Gastrocnemius medialis (tissue), 4 donors: ENCODE measurements around the gene CLIP3. TPM values are rescaled to one million over a fixed set of nuclear protein-coding genes. Genes with fewer than 3 reads are reported as not detected.

Source experiments
- ATAC-seq, 2 donors: fragments of 150-250 bp; one replicate each; pipeline ENCODE4 v1.9.1; 2016
- DNase-seq, 2 donors: peaks; one replicate each; pipeline ENCODE4 v3.0.0-alpha.2; 2019
- H3K27ac ChIP-seq, 4 donors: fragments of 200-600 bp; sonication (generic); 1 replicate in 1 of 4; 2 replicates in 3 of 4; pipeline ENCODE4 v1.5.1; 2016 to 2018; ENCODE audit warnings: mild to moderate bottlenecking in 2 of 4, moderate library complexity in 1 of 4
- H3K27me3 ChIP-seq, 3 donors: fragments of 200-600 bp; sonication (generic) in 2 of 3; 1 replicate in 1 of 3; 2 replicates in 2 of 3; pipeline versions ENCODE4 v1.5.1 to v1.6.0; 2016 to 2019; ENCODE audit warnings: mild to moderate bottlenecking in 1 of 3, moderate library complexity in 1 of 3
- H3K36me3 ChIP-seq, 2 donors: fragments of 200-600 bp; sonication (generic) in 1 of 2; one replicate each; pipeline ENCODE4 v1.5.1; 2017 to 2018
- H3K4me1 ChIP-seq, 2 donors: fragments of 200-600 bp; sonication (generic) in 1 of 2; one replicate each; pipeline ENCODE4 v1.5.1; 2016 to 2017; ENCODE audit warnings: mild to moderate bottlenecking in 2 of 2
- H3K4me3 ChIP-seq, 4 donors: fragments of 200-600 bp; sonication (generic) in 3 of 4; 1 replicate in 1 of 4; 2 replicates in 3 of 4; pipeline ENCODE4 v1.5.1; 2016 to 2019; ENCODE audit warnings: mild to moderate bottlenecking in 2 of 4
- H3K9me3 ChIP-seq, 3 donors: fragments of 200-600 bp; sonication (generic) in 2 of 3; 1 replicate in 1 of 3; 2 replicates in 2 of 3; pipeline ENCODE4 v1.5.1; 2016 to 2019
- POLR2A ChIP-seq, 2 donors: fragments of 450-650 bp; IDR thresholded peaks; one replicate each; pipeline ENCODE4 v1.6.1; 2017; ENCODE audit warnings: antibody characterized with exemption in 2 of 2, mild to moderate bottlenecking in 2 of 2, moderate library complexity in 2 of 2
- in situ Hi-C, 4 donors: fragments of 200-750 bp; cut with MboI; loops; one replicate each; pipeline versions ENCODE4 v1.15.0 to v1.8.0; 2017; ENCODE audit warnings: low sequenced_read_pairs in 4 of 4
- intact Hi-C: fragments of 100-400 bp; cut with DNase I; formaldehyde crosslinking; loops from one replicate; pipeline ENCODE4 v1.15.1; 2023; ENCODE audit warnings: low total_unique reads
- total RNA-seq, 4 donors: library from RNA; depleted of rRNA; stranded (reverse); fragments of >200 nt; gene quantifications; one replicate each; pipeline versions ENCODE4 v1.1.0 to v1.2.3, GENCODE V29; 2016
- TF ChIP-seq, protein P1 (sequence below), 5 experiments: fragments of 450-650 bp in 3 of 5; fragments of 200-600 bp in 2 of 5; sonication (generic) in 2 of 5; IDR thresholded peaks in 4 of 5; conservative IDR thresholded peaks in 1 of 5; 1 replicate in 4 of 5; 2 replicates in 1 of 5; pipeline ENCODE4 v1.5.1; 2016 to 2019; ENCODE audit warnings: antibody characterized with exemption in 5 of 5, mild to moderate bottlenecking in 3 of 5, moderate library complexity in 3 of 5

CLIP3 gene
- total RNA-seq, 4 donors from 2014 or later = 0.61 to 3.2 (median 1.8) TPM

DNA sequence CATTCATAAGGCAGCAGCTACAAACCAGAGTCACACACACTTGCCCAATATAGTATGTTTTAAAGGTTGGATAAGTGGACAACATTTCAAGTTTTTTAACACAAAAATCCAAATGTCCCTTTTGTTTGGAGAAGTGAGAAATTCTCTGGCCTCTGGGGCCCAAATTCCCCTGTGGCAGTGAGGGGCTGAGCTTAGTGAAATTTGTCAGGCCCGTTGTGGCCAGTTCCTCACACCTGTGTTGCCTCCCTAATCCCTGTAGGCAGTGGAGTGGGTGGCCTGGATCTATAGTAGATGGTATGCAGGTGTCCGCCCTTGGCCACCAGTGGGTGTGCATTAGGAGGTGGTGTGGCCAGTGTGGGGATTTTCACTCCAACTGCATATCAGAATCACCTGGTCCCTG lies 28.7 kb upstream of the CLIP3 start:
- Histone ChIP-seq H3K4me1 (peaks cover 0 to 4% of the 10 kb centered on the region in 2 donors), H3K27me3 (no peaks in the 10 kb centered on the region), H3K4me3 (no peak overlapping the region), H3K36me3 (no peaks in the 10 kb centered on the region), H3K9me3 (no peaks in the 10 kb centered on the region), H3K27ac (no peak overlapping the region)
- in situ Hi-C loops = loop anchor here in 1 of 4 donors (5.0 kb wide), 1 partner anchor 111 kb away; no protein-coding TSS in a partner anchor
- DNase-seq = no peak
- intact Hi-C loops = loop anchor here (5.0 kb wide), 1 partner anchor 41 kb away; no protein-coding TSS in a partner anchor
- no peak for ATAC-seq
- TF ChIP-seq POLR2A (IDR thresholded peaks at IDR 0.05) = no peak
- TF ChIP-seq, protein P1, sequence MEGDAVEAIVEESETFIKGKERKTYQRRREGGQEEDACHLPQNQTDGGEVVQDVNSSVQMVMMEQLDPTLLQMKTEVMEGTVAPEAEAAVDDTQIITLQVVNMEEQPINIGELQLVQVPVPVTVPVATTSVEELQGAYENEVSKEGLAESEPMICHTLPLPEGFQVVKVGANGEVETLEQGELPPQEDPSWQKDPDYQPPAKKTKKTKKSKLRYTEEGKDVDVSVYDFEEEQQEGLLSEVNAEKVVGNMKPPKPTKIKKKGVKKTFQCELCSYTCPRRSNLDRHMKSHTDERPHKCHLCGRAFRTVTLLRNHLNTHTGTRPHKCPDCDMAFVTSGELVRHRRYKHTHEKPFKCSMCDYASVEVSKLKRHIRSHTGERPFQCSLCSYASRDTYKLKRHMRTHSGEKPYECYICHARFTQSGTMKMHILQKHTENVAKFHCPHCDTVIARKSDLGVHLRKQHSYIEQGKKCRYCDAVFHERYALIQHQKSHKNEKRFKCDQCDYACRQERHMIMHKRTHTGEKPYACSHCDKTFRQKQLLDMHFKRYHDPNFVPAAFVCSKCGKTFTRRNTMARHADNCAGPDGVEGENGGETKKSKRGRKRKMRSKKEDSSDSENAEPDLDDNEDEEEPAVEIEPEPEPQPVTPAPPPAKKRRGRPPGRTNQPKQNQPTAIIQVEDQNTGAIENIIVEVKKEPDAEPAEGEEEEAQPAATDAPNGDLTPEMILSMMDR (IDR thresholded peaks at IDR 0.05 in 4 of 5, conservative IDR thresholded peaks at IDR 0.05 in 1 of 5) = no peak

DNA sequence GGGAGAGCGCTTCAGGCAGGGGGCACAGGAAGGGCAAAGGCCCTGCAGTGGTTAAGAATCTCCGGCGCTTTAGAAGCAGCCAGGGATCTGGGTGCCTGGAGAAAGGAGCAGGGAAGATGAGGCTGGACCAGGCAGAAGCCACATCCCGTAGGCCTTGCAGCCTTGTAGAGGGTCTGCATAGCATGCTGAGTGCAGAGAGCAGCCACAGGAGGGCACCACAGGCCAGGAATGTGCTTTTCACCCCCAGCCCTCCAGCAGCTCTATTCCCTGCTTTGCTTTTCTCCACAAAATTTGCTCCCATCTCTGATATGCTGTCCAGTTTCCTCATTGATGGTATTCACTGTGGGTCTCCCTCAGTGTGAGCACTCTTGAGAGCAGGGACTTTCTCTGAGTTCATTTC lies 27.8 kb upstream of the CLIP3 start:
- no peak overlapping the region for H3K4me3 ChIP-seq
- no peaks in the 10 kb centered on the region for H3K27me3 ChIP-seq
- H3K36me3 ChIP-seq = no peaks in the 10 kb centered on the region
- in situ Hi-C loops (loop anchor here in 1 of 4 donors (5.0 kb wide), 1 partner anchor 112 kb away; no protein-coding TSS in a partner anchor), intact Hi-C loops (loop anchor here (1.0 to 5.0 kb wide), 2 partner anchors 42 to 109 kb away; no protein-coding TSS in a partner anchor)
- peak overlapping the region in 1 of 4 donors; percentile 45 for H3K27ac ChIP-seq
- peak; percentile 63 to 87 for ATAC-seq
- DNase-seq = peak in 1 of 2 donors; percentile 34
- no peaks in the 10 kb centered on the region for H3K9me3 ChIP-seq
- H3K4me1 ChIP-seq = peaks cover 2 to 6% of the 10 kb centered on the region in 2 donors
- TF ChIP-seq, protein P1 (IDR thresholded peaks at IDR 0.05 in 4 of 5, conservative IDR thresholded peaks at IDR 0.05 in 1 of 5) = peak; percentile 26 to 59 (median 38)
- no peak for TF ChIP-seq POLR2A (IDR thresholded peaks at IDR 0.05)

DNA sequence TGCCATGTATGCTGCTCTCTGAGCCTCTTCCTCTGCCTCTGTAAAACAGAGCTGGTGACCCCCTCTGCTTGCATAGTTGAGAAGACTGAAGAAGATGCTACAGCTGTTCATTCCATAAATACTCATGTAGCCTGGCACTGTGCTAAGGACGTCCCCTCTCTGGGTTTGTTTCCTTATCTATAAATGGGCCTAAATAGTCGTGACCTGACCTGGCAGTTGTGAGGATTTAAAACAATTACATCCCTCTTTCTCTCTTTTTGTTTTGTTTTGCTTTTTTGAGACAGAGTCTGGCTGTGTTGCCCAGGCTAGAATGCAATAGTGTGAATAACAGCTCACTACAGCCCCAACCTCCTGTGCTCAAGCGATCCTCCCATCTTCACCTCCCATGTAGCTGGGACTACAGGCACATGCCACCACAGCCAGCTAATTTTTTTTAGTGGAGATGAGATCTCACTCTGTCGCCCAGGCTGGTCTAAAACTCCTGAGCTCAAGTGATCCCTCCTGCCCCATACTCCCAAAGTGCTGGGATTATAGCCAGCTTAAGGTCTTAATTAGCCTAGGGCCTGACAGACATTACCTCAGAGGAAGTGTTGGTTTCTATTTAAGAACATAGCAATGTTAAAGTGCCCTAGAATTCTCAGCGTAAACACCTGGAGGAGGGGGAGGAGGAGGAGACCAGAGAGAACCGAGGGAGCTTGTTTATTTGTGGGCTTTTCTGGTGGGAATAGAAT lies 26.7 kb upstream of the CLIP3 start:
- Histone ChIP-seq H3K4me1 (peaks cover 8 to 10% of the 10 kb centered on the region in 2 donors), H3K9me3 (no peaks in the 10 kb centered on the region), H3K27ac (peak overlapping the region in 1 of 4 donors; percentile 45), H3K27me3 (no peaks in the 10 kb centered on the region), H3K36me3 (no peaks in the 10 kb centered on the region), H3K4me3 (no peak overlapping the region)
- intact Hi-C loops (no loop called here), in situ Hi-C loops (no loop called here)
- no peak for TF ChIP-seq POLR2A (IDR thresholded peaks at IDR 0.05)
- TF ChIP-seq, protein P1 (IDR thresholded peaks at IDR 0.05 in 4 of 5, conservative IDR thresholded peaks at IDR 0.05 in 1 of 5) = no peak
- ATAC-seq = no peak
- no peak for DNase-seq

DNA sequence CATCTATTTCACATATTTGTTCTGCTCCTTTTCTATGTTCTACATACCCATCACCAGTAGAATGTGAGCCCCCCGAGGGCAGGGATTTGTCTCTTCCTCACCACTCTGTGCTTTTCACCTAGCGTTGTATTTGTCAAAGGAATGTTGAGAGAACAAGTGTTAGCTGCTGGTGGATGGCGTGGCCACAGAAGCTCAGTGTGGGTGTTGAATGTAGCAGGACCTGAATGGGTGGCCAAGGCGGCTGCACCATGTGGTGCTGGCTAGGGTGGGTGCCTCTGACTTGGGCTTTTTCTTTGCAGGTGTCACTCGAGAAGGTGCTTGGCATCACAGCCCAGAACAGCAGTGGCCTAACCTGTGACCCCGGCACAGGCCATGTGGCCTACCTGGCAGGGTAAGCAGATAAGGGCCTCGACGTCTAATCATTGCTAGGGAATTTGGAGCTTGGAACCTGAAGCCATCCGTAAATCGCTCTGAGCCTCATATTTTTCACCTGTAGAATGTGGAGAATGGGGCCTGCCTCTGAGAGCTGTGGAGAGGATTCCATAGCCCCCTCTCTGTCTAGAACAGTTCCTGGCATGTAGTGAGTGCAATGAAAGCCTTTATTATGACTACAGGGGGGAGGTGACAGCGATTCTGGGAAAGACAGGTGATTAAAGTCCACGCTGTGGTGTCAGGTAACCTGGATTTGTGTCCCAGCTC lies 26.0 kb upstream of the CLIP3 start:
- no peak for ATAC-seq
- in situ Hi-C loops = no loop called here
- TF ChIP-seq, protein P1 (IDR thresholded peaks at IDR 0.05 in 4 of 5, conservative IDR thresholded peaks at IDR 0.05 in 1 of 5) = no peak
- TF ChIP-seq POLR2A (IDR thresholded peaks at IDR 0.05) = no peak

More for the DNA sequence above, 26.0 kb upstream of the CLIP3 start:
- intact Hi-C loops = no loop called here
- no peak for DNase-seq
- Histone ChIP-seq H3K27ac (peak overlapping the region in 1 of 4 donors; percentile 45), H3K4me3 (no peak overlapping the region), H3K9me3 (no peaks in the 10 kb centered on the region), H3K27me3 (no peaks in the 10 kb centered on the region), H3K4me1 (peaks cover 8 to 10% of the 10 kb centered on the region in 2 donors), H3K36me3 (no peaks in the 10 kb centered on the region)
